OCI-LY1 (cell line): Measurements from ENCODE around the gene ETV7.

Experiments used
- H2AFZ ChIP-seq: fragments of 200-600 bp; sonication (generic), shearing (Covaris generic); 2 replicates; pipeline ENCODE4 v1.6.0; 2014; ENCODE audit warnings: antibody characterized with exemption, mild to moderate bottlenecking, low read length
- H3F3A ChIP-seq: fragments of 200-600 bp; sonication (generic), shearing (Covaris generic); 2 replicates; pipeline ENCODE4 v1.6.0; 2014; ENCODE audit warnings: mild to moderate bottlenecking, antibody characterized with exemption, low read length, moderate library complexity; ENCODE audit not compliant: insufficient read depth
- H3K27ac ChIP-seq: fragments of 200-600 bp; sonication (generic); 2 replicates; pipeline ENCODE4 v1.5.1; 2014; ENCODE audit warnings: low read length, mixed run types, mild to moderate bottlenecking, low read depth; ENCODE audit not compliant: poor library complexity, severe bottlenecking
- H3K27me3 ChIP-seq: fragments of 200-600 bp; sonication (generic); 2 replicates; pipeline ENCODE4 v1.6.0; 2014; ENCODE audit warnings: antibody characterized with exemption, mild to moderate bottlenecking, low read length, moderate library complexity; ENCODE audit not compliant: insufficient read depth
- H3K36me3 ChIP-seq: fragments of 200-600 bp; sonication (generic); 2 replicates; pipeline ENCODE4 v1.6.1; 2014; ENCODE audit warnings: mild to moderate bottlenecking, antibody characterized with exemption, low read length, moderate library complexity, mixed read lengths; ENCODE audit not compliant: insufficient read depth
- H3K4me1 ChIP-seq: fragments of 200-600 bp; sonication (generic); 2 replicates; pipeline ENCODE4 v1.5.1; 2014; ENCODE audit warnings: mild to moderate bottlenecking, low read length, moderate library complexity; ENCODE audit not compliant: insufficient read depth, severe bottlenecking
- H3K4me2 ChIP-seq: fragments of 200-600 bp; sonication (generic), shearing (Covaris generic); 2 replicates; pipeline ENCODE4 v1.6.1; 2014; ENCODE audit warnings: low read length
- H3K4me3 ChIP-seq: fragments of 200-600 bp; sonication (generic); 2 replicates; pipeline ENCODE4 v1.5.1; 2014; ENCODE audit warnings: low read length, low read depth, mild to moderate bottlenecking, mixed read lengths; ENCODE audit not compliant: poor library complexity, severe bottlenecking
- H3K79me2 ChIP-seq: fragments of 200-600 bp; shearing (Covaris generic); 2 replicates; pipeline ENCODE4 v1.6.1; 2016; ENCODE audit warnings: mixed run types, low read length, mixed read lengths; ENCODE audit not compliant: insufficient read depth
- H3K9ac ChIP-seq: fragments of 200-600 bp; sonication (generic), shearing (Covaris generic); 2 replicates; pipeline ENCODE4 v1.6.1; 2014; ENCODE audit warnings: mild to moderate bottlenecking, low read length, mixed read lengths
- H3K9me2 ChIP-seq: fragments of 200-600 bp; sonication (generic), shearing (Covaris generic); 2 replicates; pipeline ENCODE4 v1.6.1; 2014; ENCODE audit warnings: low read depth, mild to moderate bottlenecking, low read length, mixed read lengths
- H3K9me3 ChIP-seq: fragments of 200-600 bp; shearing (Covaris generic); 2 replicates; pipeline ENCODE4 v1.6.1; 2014; ENCODE audit warnings: low read length, mixed read lengths
- H4K20me1 ChIP-seq: fragments of 200-600 bp; sonication (generic), shearing (Covaris generic); 2 replicates; pipeline ENCODE4 v1.6.0; 2016; ENCODE audit warnings: mild to moderate bottlenecking, low read length; ENCODE audit not compliant: insufficient read depth
- CTCF ChIP-seq: fragments of 200-600 bp; sonication (generic), shearing (Covaris generic); IDR thresholded peaks from 2 replicates; pipeline ENCODE4 v1.5.1; 2017; ENCODE audit warnings: mild to moderate bottlenecking, antibody characterized with exemption, low read length, moderate library complexity, mixed read lengths
- EZH2 ChIP-seq: fragments of 200-600 bp; sonication (generic), shearing (Covaris generic); IDR thresholded peaks from 2 replicates; pipeline ENCODE4 v1.8.0; 2017; ENCODE audit warnings: borderline replicate concordance, mixed run types, mild to moderate bottlenecking, antibody characterized with exemption, low read length, moderate library complexity, mixed read lengths

Gene ETV7

GRCh38 chr6:36377594-36377993 lies 9.9 kb downstream of the ETV7 start:
- no peaks in the 10 kb centered on the region for H3K4me1 ChIP-seq
- H4K20me1 ChIP-seq = no peaks in the 10 kb centered on the region
- no peak overlapping the region for H3K4me3 ChIP-seq
- no peak overlapping the region for H2AFZ ChIP-seq
- TF ChIP-seq EZH2 (no peak), CTCF (no peak)
- H3K36me3 ChIP-seq = no peaks in the 10 kb centered on the region
- no peak overlapping the region for H3K9ac ChIP-seq
- no peaks in the 10 kb centered on the region for H3K9me3 ChIP-seq
- H3K27ac ChIP-seq = no peak overlapping the region
- H3K4me2 ChIP-seq = no peak overlapping the region
- no peaks in the 10 kb centered on the region for H3K9me2 ChIP-seq
- H3K27me3 ChIP-seq = peaks cover 5% of the 10 kb centered on the region; the same call in 1 of the 2 replicates
- no peaks in the 10 kb centered on the region for H3K79me2 ChIP-seq
- no peaks in the 10 kb centered on the region for H3F3A ChIP-seq

- H3K27me3 ChIP-seq = peaks cover 5% of the 10 kb centered on the region; the same call in 1 of the 2 replicates
- no peak overlapping the region for H3K27ac ChIP-seq
- H3K9ac ChIP-seq = no peak overlapping the region
- H3F3A ChIP-seq = no peaks in the 10 kb centered on the region
- no peaks in the 10 kb centered on the region for H3K9me2 ChIP-seq
- H4K20me1 ChIP-seq = no peaks in the 10 kb centered on the region
- no peaks in the 10 kb centered on the region for H3K4me1 ChIP-seq
- H3K4me3 ChIP-seq = no peak overlapping the region
- H2AFZ ChIP-seq = no peak overlapping the region
- no peaks in the 10 kb centered on the region for H3K9me3 ChIP-seq
- H3K36me3 ChIP-seq = no peaks in the 10 kb centered on the region
- no peak overlapping the region for H3K4me2 ChIP-seq
- H3K79me2 ChIP-seq = no peaks in the 10 kb centered on the region
- TF ChIP-seq CTCF = no peak
- no peak for TF ChIP-seq EZH2
Observed at GRCh38 chr6:36376742-36377141, 10.7 kb downstream of the ETV7 start.

- Histone ChIP-seq H2AFZ (no peak overlapping the region), H3K9me3 (no peaks in the 10 kb centered on the region), H3K4me2 (no peak overlapping the region), H3K4me3 (no peak overlapping the region), H3K9me2 (no peaks in the 10 kb centered on the region), H3K36me3 (no peaks in the 10 kb centered on the region), H3K9ac (no peak overlapping the region), H3F3A (no peaks in the 10 kb centered on the region), H3K27me3 (peaks cover 5% of the 10 kb centered on the region; the same call in 1 of the 2 replicates), H3K4me1 (no peaks in the 10 kb centered on the region), H4K20me1 (no peaks in the 10 kb centered on the region), H3K79me2 (no peaks in the 10 kb centered on the region), H3K27ac (no peak overlapping the region)
- no peak for TF ChIP-seq EZH2
- no peak for TF ChIP-seq CTCF
Observed at GRCh38 chr6:36376183-36376582, 11.3 kb downstream of the ETV7 start.
